ENCODE data around the gene GSK3A.

Gene GSK3A

GRCh38 chr19:42197375-42197817, 45.0 kb downstream of the GSK3A start:
- no peak for DNase-seq

GRCh38 chr19:42196011-42197001, 46.1 kb downstream of the GSK3A start:
- no peak for DNase-seq

GRCh38 chr19:42193706-42194105, 48.7 kb downstream of the GSK3A start:
- no peak for DNase-seq

GRCh38 chr19:42193294-42193693, 49.1 kb downstream of the GSK3A start:
- no peak for DNase-seq

- DNase-seq = no peak
Measured at GRCh38 chr19:42191855-42192254, 50.5 kb downstream of the GSK3A start.

- DNase-seq = no peak
Measured at GRCh38 chr19:42191330-42191729, 51.1 kb downstream of the GSK3A start.

- DNase-seq = no peak
Measured at GRCh38 chr19:42189133-42189532, 53.3 kb downstream of the GSK3A start.

GRCh38 chr19:42188665-42189064, 53.7 kb downstream of the GSK3A start:
- no peak for DNase-seq

GRCh38 chr19:42185277-42185676, 57.1 kb downstream of the GSK3A start:
- DNase-seq = no peak

GRCh38 chr19:42184401-42184861, 58.0 kb downstream of the GSK3A start:
- DNase-seq = peak; percentile 46

Measured in kidney glomerular epithelial cell (primary cell).